Stimulated activated CD8-positive, alpha-beta memory T cell treated with anti-CD3 and anti-CD28 coated beads, Interleukin-4, amount 100 ng/mL, for 1 hour (primary cell): Measurements from ENCODE around the gene CBFA2T3.

ENCODE experiments used
- DNase-seq, 2 donors: peaks; one replicate each; pipeline ENCODE4 v3.0.0-alpha.2; 2020; ENCODE audit warnings: low read depth in 2 of 2, low spot score in 1 of 2

Gene CBFA2T3

GRCh38 chr16:88977812-88978607 is 1.0 kb upstream of the CBFA2T3 start:
- no peak for DNase-seq

- no peak for DNase-seq
Observed at GRCh38 chr16:88976366-88977017, 515 bp downstream of the CBFA2T3 start.

- no peak for DNase-seq
Observed at GRCh38 chr16:88975511-88976061, 1.4 kb downstream of the CBFA2T3 start.

GRCh38 chr16:88974916-88975215 is 2.1 kb downstream of the CBFA2T3 start:
- DNase-seq: no peak

- no peak for DNase-seq
Observed at GRCh38 chr16:88974080-88974915, 2.7 kb downstream of the CBFA2T3 start.

GRCh38 chr16:88973415-88974050 is 3.5 kb downstream of the CBFA2T3 start:
- DNase-seq: no peak

- no peak for DNase-seq
Observed at GRCh38 chr16:88973007-88973410, 4.0 kb downstream of the CBFA2T3 start.

GRCh38 chr16:88972349-88972748 is 4.7 kb downstream of the CBFA2T3 start:
- no peak for DNase-seq

- DNase-seq: no peak
Observed at GRCh38 chr16:88971371-88972097, 5.5 kb downstream of the CBFA2T3 start.

GRCh38 chr16:88970539-88971065 is 6.4 kb downstream of the CBFA2T3 start:
- no peak for DNase-seq

GRCh38 chr16:88970050-88970449 is 7.0 kb downstream of the CBFA2T3 start:
- DNase-seq: no peak

- no peak for DNase-seq
Observed at GRCh38 chr16:88969361-88969831, 7.6 kb downstream of the CBFA2T3 start.

- DNase-seq: no peak
Observed at GRCh38 chr16:88968589-88969280, 8.3 kb downstream of the CBFA2T3 start.

GRCh38 chr16:88967830-88968588 is 9.0 kb downstream of the CBFA2T3 start:
- DNase-seq: no peak

GRCh38 chr16:88966986-88967829 is 9.8 kb downstream of the CBFA2T3 start:
- no peak for DNase-seq

- no peak for DNase-seq
Observed at GRCh38 chr16:88965826-88966480, 11.1 kb downstream of the CBFA2T3 start.

GRCh38 chr16:88965411-88965810 is 11.6 kb downstream of the CBFA2T3 start:
- DNase-seq: no peak
